OCI-LY3 (cell line): ENCODE results near the gene GRK1.

Source experiments
- H2AFZ ChIP-seq: fragments of 200-600, 300-600 bp; shearing (Covaris generic); 2 replicates; pipeline ENCODE4 v1.6.0; 2014; ENCODE audit warnings: antibody characterized with exemption, low read depth, low read length
- H3K27ac ChIP-seq: fragments of 200-600, 300-600 bp; sonication (generic); 2 replicates; pipeline ENCODE4 v1.5.1; 2014; ENCODE audit warnings: mild to moderate bottlenecking, low read length, moderate library complexity, mixed read lengths
- H3K27me3 ChIP-seq: fragments of 200-600, 300-600 bp; sonication (generic); 2 replicates; pipeline ENCODE4 v1.6.1; 2014; ENCODE audit warnings: low read depth, low read length, mixed read lengths
- H3K36me3 ChIP-seq: fragments of 200-600, 300-600 bp; sonication (generic); replicated peaks from 2 replicates; pipeline ENCODE3; 2014; ENCODE audit warnings: low read depth, low read length, mixed read lengths
- H3K4me1 ChIP-seq: fragments of 300-600, 200-600 bp; sonication (generic); 2 replicates; pipeline ENCODE4 v1.6.1; 2014; ENCODE audit warnings: low read length, mixed read lengths
- H3K4me2 ChIP-seq: fragments of 200-600, 300-600 bp; sonication (generic); 2 replicates; pipeline ENCODE4 v1.6.1; 2014; ENCODE audit warnings: low read length, mixed read lengths
- H3K4me3 ChIP-seq: fragments of 300-600, 200-600 bp; sonication (generic); 2 replicates; pipeline ENCODE4 v1.5.1; 2014; ENCODE audit warnings: antibody characterized with exemption, mild to moderate bottlenecking, low read length, moderate library complexity
- H3K79me2 ChIP-seq: fragments of 300-600, 200-600 bp; shearing (Covaris generic); 2 replicates; pipeline ENCODE4 v1.6.1; 2014; ENCODE audit warnings: mild to moderate bottlenecking, low read length, mixed read lengths
- H3K9ac ChIP-seq: fragments of 300-600, 200-600 bp; shearing (Covaris generic); 2 replicates; pipeline ENCODE4 v1.6.0; 2014; ENCODE audit warnings: mild to moderate bottlenecking, low read length, moderate library complexity
- H3K9me3 ChIP-seq: fragments of 200-600, 300-600 bp; shearing (Covaris generic); 2 replicates; pipeline ENCODE4 v1.6.1; 2014; ENCODE audit warnings: low read length, mixed read lengths; ENCODE audit not compliant: insufficient read depth
- H4K20me1 ChIP-seq: fragments of 200-600, 300-600 bp; sonication (generic); 2 replicates; pipeline ENCODE4 v1.6.1; 2016; ENCODE audit warnings: low read length, mixed read lengths; ENCODE audit not compliant: insufficient read depth
- EZH2phosphoT487 ChIP-seq: fragments of 200-600 bp; shearing (Covaris generic); IDR thresholded peaks from 2 replicates; pipeline ENCODE4 v1.6.1; 2018; ENCODE audit warnings: antibody characterized with exemption, mixed run types, low read depth
- TF ChIP-seq, protein P1 (sequence below): fragments of 200-600, 300-600 bp; sonication (generic); IDR thresholded peaks from 2 replicates; pipeline ENCODE4 v1.5.1; 2014; ENCODE audit warnings: antibody characterized with exemption, low read length, low read depth

The GRK1 gene

DNA sequence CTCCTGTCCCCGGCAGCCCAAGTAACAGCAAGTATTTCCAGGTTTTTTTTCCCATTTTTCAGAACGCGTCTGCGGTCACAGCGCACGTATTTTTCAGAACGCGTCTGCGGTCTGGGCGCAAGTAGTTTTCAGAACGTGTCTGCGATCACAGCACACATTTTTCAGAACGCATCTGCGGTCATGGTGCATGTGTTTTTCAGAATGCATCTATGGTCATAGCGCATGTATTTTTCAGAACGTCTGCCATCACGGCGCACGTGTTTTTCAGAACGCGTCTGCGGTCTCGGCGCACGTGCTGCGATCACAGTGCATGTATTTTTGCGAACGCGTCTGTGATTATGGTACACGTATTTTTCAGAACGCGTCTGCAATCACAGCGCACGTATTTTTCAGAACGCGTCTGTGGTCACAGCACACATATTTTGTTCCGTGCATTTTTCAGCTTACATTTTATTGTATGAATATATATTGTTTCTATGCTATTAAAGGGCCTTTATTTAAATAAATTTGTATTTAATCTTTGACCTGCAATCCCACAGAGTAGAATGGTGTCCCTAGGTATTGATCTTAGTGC is 28.8 kb upstream of the GRK1 start:
- H2AFZ ChIP-seq, result no peak overlapping the region
- H3K9me3 ChIP-seq, result no peaks in the 10 kb centered on the region
- peaks cover 81% of the 10 kb centered on the region for H3K36me3 ChIP-seq
- H3K4me3 ChIP-seq, result no peak overlapping the region
- 0 out of 2 replicates have a peak, but pooled peaks cover 7% of the 10 kb centered on the region for H4K20me1 ChIP-seq
- no peaks in the 10 kb centered on the region for H3K27me3 ChIP-seq
- H3K4me2 ChIP-seq, result no peak overlapping the region
- no peak overlapping the region for H3K9ac ChIP-seq
- no peaks in the 10 kb centered on the region for H3K4me1 ChIP-seq
- H3K27ac ChIP-seq, result no peak overlapping the region
- TF ChIP-seq, protein P1, sequence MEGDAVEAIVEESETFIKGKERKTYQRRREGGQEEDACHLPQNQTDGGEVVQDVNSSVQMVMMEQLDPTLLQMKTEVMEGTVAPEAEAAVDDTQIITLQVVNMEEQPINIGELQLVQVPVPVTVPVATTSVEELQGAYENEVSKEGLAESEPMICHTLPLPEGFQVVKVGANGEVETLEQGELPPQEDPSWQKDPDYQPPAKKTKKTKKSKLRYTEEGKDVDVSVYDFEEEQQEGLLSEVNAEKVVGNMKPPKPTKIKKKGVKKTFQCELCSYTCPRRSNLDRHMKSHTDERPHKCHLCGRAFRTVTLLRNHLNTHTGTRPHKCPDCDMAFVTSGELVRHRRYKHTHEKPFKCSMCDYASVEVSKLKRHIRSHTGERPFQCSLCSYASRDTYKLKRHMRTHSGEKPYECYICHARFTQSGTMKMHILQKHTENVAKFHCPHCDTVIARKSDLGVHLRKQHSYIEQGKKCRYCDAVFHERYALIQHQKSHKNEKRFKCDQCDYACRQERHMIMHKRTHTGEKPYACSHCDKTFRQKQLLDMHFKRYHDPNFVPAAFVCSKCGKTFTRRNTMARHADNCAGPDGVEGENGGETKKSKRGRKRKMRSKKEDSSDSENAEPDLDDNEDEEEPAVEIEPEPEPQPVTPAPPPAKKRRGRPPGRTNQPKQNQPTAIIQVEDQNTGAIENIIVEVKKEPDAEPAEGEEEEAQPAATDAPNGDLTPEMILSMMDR, result no peak
- TF ChIP-seq EZH2phosphoT487, result no peak
- 0 out of 2 replicates have a peak, but pooled peaks cover 4% of the 10 kb centered on the region for H3K79me2 ChIP-seq

- H4K20me1 ChIP-seq, result 0 out of 2 replicates have a peak, but pooled peaks cover 4% of the 10 kb centered on the region
- H3K4me1 ChIP-seq, result no peaks in the 10 kb centered on the region
- no peaks in the 10 kb centered on the region for H3K9me3 ChIP-seq
- no peak overlapping the region for H3K4me2 ChIP-seq
- H3K27ac ChIP-seq, result no peak overlapping the region
- no peak overlapping the region for H3K4me3 ChIP-seq
- H3K27me3 ChIP-seq, result no peaks in the 10 kb centered on the region
- H3K9ac ChIP-seq, result no peak overlapping the region
- H3K36me3 ChIP-seq, result peaks cover 76% of the 10 kb centered on the region
- TF ChIP-seq EZH2phosphoT487, result no peak
- TF ChIP-seq, protein P1, result no peak
- H3K79me2 ChIP-seq, result 0 out of 2 replicates have a peak, but pooled peaks cover 4% of the 10 kb centered on the region
- H2AFZ ChIP-seq, result no peak overlapping the region
Observed at GRCh38 chr13:113638806-113639205, 28.2 kb upstream of the GRK1 start.

- 0 out of 2 replicates have a peak, but pooled peaks cover 2% of the 10 kb centered on the region for H4K20me1 ChIP-seq
- TF ChIP-seq, protein P1, result no peak
- no peak for TF ChIP-seq EZH2phosphoT487
- no peak overlapping the region for H3K27ac ChIP-seq
- H3K79me2 ChIP-seq, result 0 out of 2 replicates have a peak, but pooled peaks cover 4% of the 10 kb centered on the region
- no peak overlapping the region for H3K4me2 ChIP-seq
- H3K9me3 ChIP-seq, result no peaks in the 10 kb centered on the region
- H3K4me3 ChIP-seq, result no peak overlapping the region
- H3K36me3 ChIP-seq, result peaks cover 68% of the 10 kb centered on the region
- H3K4me1 ChIP-seq, result no peaks in the 10 kb centered on the region
- H2AFZ ChIP-seq, result no peak overlapping the region
- no peak overlapping the region for H3K9ac ChIP-seq
- H3K27me3 ChIP-seq, result no peaks in the 10 kb centered on the region
Observed at GRCh38 chr13:113639616-113640262, 27.3 kb upstream of the GRK1 start.

- TF ChIP-seq, protein P1, result no peak
- no peak for TF ChIP-seq EZH2phosphoT487
- Histone ChIP-seq H2AFZ (no peak overlapping the region), H3K36me3 (peaks cover 54% of the 10 kb centered on the region), H3K9ac (no peak overlapping the region), H3K79me2 (0 out of 2 replicates have a peak, but pooled peaks cover 4% of the 10 kb centered on the region), H3K27ac (no peak overlapping the region), H3K4me2 (no peak overlapping the region), H3K4me1 (no peaks in the 10 kb centered on the region), H3K4me3 (no peak overlapping the region), H4K20me1 (no peaks in the 10 kb centered on the region), H3K9me3 (no peaks in the 10 kb centered on the region), H3K27me3 (no peaks in the 10 kb centered on the region)
Observed at GRCh38 chr13:113641426-113641825, 25.6 kb upstream of the GRK1 start.
